GM19328 (cell line): ENCODE measurements around the gene IFT20.
"Not testable (repeated sequence)": the region's sequence is repeated elsewhere in the genome, so short reads cannot be mapped to it uniquely, and the experiment has no call there.

Experiments
- ATAC-seq: cut with Tn5 transposase; IDR thresholded peaks from one replicate; pipeline ENCODE4 v1.9.1; 2021; ENCODE audit warnings: mild to moderate bottlenecking, moderate library complexity; ENCODE audit not compliant: unreplicated experiment

The IFT20 gene

DNA sequence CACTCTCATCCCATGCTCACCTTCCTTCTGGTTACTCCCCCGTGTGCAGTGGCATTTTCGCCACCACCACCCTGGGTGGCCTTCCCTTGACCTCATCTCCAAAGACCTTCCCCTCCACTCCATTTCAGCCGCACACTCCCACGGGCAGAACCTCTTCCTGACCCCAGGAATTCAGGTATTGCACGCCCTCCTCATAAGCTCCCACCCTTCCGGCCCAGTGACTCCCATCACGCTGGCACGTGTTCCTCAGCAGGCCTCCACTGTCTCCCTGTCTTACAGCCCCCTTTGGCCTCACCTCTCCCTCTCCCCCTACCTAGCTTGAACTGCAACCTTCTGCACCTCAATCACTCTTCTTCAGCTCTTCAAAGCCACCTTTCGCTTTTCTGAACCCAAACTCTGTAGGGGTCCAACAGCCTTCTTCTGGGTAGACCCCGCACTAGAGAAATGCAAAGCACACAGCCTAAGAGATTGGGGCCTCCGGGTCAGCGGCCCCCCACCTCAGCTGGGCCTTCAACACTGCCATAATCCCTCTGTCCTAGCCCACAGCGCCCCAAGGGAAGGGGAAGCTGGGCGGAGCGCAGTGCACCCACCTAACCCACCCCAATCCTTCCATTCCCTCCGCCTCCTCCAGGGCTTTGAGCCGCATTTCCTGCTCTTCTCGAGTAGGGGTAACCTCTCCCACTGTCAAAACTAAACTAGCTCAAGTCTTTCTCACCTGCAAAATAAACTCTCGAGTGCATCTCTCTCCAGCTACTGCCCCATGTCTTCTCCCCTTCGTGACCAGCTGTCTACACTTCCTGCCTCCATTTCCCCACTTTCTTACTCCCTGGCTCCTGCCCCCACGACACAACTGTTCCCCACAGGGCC lies 17.9 kb downstream of the IFT20 start:
- ATAC-seq = no peak

DNA sequence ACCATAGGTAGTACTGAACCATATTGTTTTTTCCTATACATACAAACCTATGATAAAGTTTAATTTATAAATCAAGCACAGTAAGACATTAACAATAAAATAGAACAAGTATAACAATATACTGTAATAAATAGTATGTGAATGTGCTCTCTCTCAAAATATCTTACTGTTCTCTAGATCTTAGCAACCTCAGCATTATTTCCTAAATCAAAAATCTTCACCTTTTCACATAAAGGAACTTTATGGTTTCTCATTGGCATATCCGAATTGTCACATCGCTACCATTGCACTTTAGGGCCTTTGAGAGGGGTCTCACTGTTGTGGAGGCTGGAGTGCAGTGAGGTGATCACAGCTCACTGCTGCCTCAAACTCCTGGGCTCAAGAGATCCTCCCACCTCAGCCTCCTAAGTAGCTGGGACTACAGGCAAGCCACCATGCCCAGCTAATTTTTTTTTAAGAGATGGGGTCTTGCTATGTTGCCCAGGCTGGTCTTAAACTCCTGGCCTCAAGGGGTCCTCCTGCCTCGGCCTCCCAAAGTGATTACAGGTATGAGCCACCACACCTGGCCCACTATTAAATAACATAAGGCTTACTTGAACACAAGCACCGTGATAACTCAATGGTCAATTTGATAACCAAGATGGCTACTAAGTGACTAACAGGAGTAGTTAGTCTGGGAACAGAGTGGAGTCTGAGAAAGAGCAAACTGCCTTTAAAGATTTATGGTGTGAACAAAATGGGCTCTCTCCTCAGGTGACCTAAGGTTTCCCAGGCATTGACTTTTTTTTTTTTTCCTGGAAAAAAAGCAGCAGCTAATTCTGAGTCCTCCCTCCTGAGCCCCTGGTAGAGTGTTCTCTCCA lies 19.2 kb downstream of the IFT20 start:
- ATAC-seq = no peak

DNA sequence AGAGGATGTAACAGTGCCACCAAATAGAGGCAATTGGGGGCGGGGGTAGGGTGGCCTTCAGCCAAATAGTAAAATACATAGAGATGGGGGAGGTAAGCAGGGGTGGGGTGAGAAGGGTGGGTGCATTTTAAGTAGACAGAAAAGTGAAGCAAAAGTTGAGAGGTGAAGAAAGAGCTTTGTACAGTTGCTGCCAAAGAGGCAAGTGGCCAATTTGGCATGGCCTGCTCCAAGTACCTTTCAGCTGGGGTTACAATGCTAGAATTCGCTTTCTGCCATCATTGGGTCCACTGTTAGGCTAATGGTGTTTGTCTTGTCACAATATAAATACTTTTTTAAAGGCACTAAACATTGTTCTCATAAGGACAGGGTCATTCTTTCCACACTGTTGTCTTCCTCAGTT lies 21.4 kb downstream of the IFT20 start:
- ATAC-seq = no peak

DNA sequence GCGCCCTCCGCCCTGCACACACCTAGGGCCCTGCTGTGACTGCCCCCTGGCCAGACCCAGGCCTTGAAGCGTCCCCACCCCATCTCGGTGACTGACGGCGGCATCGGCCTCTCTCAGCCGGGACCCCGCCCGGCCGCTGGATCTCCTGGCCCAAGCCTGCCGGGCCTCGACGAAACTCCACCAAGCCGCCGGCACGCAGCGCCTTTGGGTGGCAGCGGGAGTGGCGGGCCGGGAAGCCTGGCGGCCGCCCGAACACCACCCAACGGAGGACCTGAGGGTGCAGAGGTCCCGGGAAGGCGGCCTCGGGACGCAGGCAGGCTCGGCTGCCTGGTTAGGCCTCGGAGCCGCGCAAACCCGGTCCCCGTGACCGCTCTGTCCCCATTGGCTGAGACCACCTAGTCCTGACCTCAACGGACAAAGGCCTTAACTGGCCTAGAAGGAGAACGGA lies 28.3 kb downstream of the IFT20 start:
- ATAC-seq = no peak

DNA sequence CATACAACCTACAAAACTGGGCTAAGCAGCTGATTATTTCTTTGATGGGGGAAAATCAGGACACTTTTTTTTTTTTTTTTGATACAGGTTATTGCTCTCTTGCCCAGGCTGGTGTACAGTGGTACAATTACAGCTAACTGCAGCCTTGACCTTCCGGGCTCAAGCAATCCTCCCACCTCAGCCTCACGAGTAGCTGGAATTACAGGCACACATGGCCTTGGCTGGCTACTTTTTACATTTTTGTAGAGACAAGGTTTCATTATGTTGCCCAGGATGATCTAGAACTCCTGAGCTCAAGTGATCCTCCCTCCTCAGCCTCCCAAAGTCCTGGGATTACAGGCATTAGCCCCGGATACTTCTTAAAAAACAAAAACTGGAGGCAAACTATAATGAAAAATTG lies 36.8 kb downstream of the IFT20 start:
- no peak for ATAC-seq

DNA sequence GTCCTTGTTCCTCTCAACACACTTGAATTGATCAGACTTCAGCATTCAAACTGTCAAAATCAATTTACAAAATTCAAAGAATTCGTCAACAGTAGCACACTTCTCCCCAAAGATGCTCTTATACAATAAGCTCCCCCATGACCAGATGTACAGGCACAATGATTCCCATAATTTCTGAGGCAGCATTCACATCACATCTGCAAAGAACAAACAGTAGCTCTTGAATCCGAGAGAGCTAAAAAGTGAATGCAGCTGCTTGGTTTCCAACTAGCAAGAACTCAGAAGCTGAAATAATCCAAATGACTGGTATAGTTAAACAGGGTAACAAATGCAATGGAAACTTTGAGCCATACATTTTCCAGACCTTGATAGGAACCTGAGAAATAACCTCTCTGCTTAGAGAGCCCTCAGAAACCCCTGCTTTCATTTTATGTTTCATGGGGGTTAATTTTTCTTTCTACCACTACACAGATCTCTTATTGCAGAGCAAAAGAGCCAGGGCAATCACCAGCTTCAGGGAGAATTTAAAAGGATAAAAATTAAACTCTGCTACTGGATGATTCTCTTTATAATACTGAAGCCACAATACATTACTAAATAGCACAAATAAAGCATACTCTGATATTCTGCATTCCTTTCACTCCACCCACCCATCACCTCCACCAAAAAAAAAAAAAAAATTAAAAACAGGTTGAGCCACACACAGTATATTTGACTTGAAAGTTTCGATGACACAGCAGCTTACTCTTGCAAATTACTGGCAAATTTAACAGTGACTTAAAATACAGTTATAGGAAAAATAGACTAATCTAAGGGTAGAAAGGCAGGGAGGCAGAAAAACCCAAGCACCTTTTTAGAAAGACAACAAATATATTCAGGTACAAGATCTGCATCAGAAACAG lies 39.3 kb downstream of the IFT20 start:
- ATAC-seq = no peak

DNA sequence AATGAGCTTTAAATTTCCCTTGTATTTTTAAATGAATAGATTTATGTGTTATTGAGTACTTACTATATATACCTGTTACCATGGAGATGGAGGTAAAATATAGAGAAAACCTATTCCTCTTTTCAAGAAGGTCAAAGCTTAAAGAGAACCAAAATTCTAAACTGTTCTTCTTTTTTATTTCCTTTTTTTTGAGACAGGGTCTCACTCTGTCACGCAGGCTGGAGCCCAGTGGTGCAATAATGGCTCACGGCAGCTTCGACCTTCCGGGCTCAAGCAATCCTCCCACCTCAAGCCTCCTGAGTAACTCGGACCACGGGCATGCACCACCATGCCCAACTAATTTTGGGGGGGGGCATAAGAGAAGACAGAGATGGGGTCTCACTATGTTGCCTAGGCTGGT lies 41.3 kb downstream of the IFT20 start:
- no peak for ATAC-seq

DNA sequence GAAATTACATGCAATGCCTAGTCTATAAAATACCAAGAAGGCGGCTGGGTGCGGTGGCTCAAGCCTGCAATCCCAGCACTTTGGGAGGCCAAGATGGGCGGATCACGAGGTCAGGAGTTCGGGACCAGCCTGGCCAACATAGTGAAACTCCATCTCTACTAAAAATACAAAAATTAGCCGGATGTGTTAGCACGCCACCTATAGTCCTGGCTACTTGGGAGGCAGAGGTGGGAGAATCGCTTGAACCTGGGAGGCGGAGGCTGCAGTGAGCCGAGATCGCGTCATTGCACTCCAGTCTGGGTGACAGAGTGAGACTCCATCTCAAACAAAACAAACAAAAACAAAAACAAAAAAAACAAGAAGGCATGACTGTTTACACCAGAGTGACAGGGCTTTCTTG lies 42.4 kb downstream of the IFT20 start:
- ATAC-seq = not testable (repeated sequence)

DNA sequence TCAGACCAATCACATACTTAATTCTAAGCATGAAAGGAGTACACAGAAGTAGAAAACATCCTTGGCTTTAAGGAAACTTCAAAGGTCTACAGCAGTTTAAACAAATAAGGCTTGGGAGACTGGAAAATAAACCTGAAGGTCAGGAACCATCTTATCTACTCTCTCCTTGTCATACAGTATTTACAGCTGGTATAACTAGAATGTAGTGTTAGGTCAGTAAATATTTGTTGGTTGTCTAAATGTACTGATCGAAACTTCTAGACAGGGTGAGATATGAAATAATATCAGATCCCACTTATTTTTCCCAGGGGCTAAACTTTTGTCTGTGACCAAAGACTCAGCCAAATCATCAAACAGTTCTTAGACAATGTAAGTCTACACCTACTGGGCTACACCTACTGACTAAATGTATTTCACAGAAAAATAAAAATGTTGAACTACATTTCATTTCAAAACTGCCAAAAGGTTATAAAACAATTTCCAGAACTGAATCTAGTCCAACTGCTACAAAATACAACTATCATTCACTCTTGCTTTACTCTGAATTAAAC lies 43.4 kb downstream of the IFT20 start:
- no peak for ATAC-seq

DNA sequence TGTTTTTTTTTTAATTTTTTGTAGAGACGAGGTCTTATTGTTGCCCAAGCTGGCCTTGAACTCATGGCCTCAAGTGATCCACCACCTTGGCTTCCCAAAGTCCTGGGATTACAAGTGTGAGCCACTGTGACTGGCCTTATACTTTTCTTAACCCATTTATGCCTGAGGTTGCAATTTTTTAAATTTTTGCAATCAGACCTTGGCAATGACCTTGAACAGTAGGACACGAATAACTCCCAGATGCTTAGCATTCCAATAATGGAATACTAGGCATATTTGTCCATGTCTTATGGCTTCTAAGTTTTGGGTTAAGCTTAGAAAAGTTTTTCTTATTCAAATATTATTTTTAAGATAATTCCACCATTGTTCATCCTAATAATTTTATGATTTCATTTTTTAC lies 44.6 kb downstream of the IFT20 start:
- no peak for ATAC-seq

DNA sequence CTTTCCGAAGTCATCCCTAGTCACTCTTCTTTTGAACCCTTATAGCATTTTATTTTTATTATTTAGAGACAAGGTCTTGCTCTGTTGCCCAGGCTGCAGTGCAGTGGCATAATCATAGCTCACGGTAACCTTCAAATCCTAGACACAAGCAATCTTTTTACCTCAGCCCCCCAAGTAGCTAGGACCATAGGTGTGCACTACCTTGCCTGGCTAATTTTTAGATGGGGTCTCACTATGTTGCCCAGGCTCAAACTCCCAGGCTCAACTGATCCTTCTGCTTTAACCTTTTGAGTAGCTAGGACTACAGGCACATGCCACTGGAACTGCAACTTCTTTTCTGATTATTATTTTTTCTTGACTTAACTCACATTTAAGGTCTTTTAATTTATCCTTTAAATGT lies 49.3 kb downstream of the IFT20 start:
- no peak for ATAC-seq

DNA sequence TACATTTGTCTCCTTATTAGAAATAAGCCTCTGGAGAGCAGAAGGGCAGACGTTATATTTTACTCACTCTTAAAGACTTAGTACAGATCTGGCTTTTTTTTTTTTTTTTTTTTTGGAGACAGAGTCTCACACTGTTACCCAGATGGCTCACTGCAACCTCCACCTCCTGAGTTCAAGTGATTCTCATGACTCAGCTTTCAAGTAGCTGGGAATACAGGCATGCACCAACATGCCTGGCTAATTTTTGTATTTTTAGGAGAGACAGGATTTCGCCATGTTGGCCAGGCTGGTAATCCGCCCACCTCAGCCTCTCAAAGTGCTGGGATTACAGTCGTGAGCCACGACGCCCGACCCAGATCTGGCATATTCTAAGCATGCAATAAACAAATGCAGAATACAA lies 52.7 kb downstream of the IFT20 start:
- no peak for ATAC-seq

DNA sequence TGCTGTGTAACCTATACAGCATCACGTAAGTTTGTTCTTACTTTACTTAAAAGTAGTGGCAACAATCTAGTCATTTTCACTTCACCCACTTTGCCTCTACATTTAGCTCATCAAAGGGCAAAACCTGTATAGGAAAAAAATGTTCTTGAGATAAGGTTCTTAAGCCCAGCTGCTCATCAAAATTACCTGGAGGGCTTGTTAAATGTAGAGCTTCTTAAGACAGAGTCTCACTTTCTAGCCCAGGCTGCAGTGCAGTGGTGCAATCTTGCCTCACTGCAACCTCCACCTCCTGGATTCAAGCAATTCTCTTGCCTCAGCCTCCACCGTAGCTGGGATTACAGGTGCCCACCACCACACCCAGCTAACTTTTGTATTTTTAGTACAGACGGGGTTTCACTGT lies 54.4 kb downstream of the IFT20 start:
- ATAC-seq = no peak

DNA sequence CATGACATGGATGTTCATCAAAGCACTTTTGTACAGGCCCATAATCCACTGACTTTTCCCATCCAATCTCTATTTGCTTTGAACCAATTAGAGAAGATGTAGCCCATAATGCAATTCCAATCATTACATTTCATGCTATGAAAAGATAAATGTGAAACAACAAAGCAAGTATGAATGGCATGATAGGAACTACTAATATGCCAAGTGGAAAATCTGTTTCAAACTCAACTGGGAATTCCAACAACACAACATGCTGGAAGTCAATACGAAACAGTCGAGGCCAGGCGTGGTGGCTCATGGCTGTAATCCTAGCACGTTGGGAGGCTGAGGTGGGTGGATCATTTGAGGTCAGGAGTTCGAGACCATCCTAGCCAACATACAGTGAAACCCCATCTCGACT lies 55.9 kb downstream of the IFT20 start:
- ATAC-seq = no peak
